C4-2B (cell line): ENCODE results near the gene MAN1A1.

ENCODE experiments used
- ZFX ChIP-seq: fragments of 450-650 bp; IDR thresholded peaks from 2 replicates; pipeline ENCODE4 v1.6.1; 2017
- TF ChIP-seq, protein P1 (sequence below): fragments of 450-650 bp; conservative IDR thresholded peaks from 2 replicates; pipeline ENCODE4 v1.5.1; 2017; ENCODE audit warnings: mild to moderate bottlenecking

DNA sequence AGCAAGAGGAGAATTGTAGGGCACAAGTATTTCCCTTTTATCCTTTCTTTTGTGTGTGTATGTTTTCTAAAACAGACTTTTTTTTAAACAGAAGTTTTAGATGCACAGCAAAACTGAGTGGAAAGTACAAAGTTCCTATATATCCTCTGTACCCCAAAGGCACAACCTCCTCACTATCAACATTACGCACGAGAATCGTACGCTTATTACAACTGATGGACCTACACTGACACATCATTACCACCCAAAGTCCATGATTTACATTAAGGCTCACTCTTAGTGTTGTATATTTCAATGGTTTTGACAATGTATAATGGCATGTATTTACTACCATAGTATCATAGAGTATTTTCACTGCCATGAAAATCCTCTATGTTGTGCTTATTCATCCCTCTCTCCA, 32.6 kb downstream of the MAN1A1 start:
- TF ChIP-seq, protein P1, sequence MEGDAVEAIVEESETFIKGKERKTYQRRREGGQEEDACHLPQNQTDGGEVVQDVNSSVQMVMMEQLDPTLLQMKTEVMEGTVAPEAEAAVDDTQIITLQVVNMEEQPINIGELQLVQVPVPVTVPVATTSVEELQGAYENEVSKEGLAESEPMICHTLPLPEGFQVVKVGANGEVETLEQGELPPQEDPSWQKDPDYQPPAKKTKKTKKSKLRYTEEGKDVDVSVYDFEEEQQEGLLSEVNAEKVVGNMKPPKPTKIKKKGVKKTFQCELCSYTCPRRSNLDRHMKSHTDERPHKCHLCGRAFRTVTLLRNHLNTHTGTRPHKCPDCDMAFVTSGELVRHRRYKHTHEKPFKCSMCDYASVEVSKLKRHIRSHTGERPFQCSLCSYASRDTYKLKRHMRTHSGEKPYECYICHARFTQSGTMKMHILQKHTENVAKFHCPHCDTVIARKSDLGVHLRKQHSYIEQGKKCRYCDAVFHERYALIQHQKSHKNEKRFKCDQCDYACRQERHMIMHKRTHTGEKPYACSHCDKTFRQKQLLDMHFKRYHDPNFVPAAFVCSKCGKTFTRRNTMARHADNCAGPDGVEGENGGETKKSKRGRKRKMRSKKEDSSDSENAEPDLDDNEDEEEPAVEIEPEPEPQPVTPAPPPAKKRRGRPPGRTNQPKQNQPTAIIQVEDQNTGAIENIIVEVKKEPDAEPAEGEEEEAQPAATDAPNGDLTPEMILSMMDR, result no peak
- no peak for TF ChIP-seq ZFX
